HG02870 (cell line): ENCODE measurements around the gene BDKRB1.

ENCODE experiments used
- ATAC-seq: cut with Tn5 transposase; IDR thresholded peaks from one replicate; pipeline ENCODE4 v1.9.1; 2021; ENCODE audit warnings: mild to moderate bottlenecking, moderate library complexity; ENCODE audit not compliant: unreplicated experiment

The BDKRB1 gene

DNA sequence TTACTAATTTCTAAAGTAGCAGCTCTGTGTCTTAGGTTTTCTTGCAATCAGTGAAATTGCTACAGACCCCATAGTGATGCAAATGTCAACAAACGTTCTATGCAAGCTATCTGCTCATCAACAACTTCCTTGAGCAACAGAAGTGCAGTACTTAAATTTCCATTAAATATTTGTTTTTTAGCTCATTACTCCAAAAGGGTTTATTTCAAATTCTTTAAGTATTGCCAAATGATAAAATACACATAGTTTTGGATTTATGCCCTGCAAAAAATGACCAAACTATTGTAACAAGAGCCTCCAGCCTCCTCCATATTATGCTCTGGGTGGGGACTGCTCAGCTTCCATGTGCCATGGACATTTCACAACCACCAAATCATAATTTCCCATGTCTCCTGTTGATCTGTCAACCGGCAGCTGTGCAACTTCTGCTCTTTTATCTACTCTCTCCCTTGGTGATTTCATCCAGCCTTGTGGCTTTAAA lies 4.4 kb downstream of the BDKRB1 start:
- no peak for ATAC-seq

DNA sequence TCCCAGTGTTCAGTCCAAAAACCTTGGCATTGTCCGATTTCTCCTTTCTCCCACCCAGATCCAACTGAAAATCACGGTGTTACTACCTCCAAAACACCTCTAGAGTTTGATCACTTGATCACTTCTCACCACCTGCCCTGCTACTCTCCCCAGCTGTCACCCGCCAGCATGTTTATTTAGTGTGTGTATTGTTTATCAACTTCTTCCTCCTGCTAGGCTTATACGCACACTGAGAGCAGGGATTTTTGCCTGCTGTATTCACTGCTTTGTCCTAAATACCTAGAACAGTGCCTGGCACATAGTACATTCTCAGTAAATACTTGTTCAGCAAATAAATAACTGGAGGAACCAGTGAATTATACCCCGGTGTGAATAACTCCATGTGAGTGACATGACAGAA lies 5.0 kb downstream of the BDKRB1 start:
- ATAC-seq, result no peak

DNA sequence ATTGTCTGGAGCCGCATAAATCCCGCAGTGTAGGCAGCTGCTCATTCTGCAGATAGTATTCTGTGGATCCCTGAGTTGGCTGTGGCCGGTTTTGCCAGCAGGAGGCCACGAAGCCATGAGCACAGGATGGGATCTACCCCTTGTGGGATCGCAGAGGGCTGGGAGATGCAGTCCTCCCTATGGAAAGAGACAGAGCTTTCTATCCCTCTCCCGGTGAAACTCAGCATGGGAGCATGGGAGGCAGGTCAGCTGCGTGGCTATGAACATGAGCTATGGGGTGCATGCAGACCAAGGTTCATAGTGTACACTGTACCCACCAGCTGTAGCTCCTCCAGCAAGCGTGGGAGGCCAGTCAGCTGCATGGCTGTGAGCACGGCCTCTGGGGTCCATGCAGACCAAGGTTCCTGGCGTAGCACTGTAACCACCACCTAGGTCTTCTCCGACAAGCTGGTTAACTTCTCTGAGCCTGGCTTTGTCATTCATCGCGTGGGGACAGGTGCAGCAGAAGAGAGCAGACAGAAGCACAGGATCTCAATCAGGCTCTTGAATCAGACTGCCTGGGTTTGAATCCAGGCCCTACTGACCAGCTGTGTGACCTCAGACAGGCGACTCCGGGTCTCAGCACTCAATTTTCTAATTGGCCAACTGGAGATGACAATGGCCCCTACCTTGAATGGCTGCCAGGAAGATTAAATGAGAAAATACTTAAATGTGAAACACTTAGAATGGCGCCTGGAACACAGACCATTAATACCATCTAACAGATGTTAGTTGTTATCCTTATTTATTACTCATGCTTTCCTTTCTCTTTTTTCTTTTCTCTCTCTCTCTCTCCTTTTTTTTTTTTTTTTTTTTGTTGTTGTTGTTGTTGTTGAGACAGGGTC lies 6.0 kb downstream of the BDKRB1 start:
- no peak for ATAC-seq

DNA sequence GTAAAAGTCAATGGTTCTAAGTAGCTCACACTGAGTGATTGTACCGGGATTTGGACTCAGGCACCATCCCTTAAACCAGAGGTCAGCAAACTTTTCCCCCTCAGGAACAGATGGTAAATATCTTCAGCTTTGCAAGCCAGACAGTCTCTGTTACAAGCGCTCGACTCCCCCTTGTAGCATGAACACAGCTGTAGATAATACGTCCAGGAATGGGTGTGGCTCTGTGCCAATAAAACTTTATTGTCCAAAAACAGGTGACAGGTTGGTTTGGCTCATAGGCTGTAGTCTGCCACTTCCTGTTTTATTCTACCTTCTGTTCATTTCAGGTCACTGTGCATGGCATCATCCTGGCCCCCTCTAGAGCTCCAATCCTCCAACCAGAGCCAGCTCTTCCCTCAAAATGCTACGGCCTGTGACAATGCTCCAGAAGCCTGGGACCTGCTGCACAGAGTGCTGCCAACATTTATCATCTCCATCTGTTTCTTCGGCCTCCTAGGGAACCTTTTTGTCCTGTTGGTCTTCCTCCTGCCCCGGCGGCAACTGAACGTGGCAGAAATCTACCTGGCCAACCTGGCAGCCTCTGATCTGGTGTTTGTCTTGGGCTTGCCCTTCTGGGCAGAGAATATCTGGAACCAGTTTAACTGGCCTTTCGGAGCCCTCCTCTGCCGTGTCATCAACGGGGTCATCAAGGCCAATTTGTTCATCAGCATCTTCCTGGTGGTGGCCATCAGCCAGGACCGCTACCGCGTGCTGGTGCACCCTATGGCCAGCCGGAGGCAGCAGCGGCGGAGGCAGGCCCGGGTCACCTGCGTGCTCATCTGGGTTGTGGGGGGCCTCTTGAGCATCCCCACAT lies 7.6 kb downstream of the BDKRB1 start:
- no peak for ATAC-seq

DNA sequence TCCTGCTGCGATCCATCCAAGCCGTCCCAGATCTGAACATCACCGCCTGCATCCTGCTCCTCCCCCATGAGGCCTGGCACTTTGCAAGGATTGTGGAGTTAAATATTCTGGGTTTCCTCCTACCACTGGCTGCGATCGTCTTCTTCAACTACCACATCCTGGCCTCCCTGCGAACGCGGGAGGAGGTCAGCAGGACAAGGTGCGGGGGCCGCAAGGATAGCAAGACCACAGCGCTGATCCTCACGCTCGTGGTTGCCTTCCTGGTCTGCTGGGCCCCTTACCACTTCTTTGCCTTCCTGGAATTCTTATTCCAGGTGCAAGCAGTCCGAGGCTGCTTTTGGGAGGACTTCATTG lies 8.2 kb downstream of the BDKRB1 start:
- no peak for ATAC-seq

DNA sequence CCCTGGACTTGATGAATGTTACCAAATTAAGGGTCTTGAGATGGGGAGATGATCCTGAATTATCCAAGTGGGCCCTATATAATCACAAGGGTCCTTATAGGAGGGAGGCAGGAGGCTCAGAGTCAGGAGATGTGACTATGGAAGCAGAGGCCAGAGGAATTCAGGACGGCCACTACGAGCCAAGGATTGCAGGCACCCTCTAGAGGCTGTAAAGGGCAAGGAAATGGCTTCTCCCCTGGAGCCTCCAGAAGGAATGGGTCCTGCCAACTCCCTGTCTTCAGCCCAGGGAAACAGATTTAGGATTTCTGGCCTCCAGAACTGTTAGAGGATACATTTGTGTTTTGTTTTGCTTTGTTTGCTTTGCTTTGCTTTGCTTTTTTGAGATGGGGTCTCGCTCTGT lies 8.8 kb downstream of the BDKRB1 start:
- no peak for ATAC-seq

DNA sequence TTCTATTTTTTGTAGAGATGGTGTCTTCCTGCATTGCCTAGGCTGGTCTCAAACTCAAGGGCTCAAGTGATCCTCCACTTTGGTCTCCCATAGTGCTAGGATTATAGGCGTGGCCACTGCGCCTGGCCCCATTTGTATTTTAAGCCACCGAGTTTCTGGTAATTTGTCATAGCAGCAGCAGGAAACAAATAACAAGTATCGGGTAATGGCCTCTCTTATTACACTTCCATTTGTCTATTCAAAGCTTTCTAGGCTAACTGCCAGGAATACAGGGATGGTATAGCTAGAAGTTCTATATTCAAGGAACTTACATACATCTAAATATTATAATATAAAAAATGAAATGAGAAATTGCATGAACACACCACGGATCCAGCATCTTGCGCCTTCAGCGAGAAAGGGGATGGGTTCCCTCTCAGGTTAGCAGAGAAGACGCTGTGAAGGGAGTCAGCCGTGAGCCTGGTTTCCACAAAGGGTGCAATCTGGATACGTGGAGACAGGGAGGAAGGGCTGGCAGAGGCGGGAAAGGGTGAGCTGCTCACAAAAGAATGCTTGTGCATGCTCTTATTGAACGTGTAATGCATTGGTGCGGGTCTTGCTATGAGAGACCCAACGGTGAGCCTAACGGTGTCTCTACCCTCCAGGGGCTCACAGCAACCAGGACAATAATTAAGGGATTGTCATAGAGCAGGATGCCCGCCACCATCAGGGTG lies 9.5 kb downstream of the BDKRB1 start:
- no peak for ATAC-seq

DNA sequence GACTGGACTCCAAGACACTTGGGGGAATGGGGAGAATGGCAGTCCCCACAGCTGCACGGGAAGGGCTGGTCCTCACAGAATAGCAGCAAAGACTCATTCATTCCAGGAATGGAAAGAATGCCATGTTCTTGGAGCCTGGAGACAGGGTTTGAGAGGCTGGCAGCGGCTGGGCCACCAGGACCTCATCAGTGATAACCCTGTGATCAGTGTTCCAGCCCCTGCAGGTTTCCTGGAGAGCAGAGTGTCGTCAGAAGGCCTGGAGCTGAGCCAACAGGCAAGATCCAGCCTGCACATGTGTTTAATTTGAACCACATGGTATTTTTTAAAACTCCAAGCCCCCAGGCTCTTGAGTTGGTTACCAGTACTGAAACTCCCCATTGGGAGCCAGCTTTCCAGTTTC lies 11.3 kb downstream of the BDKRB1 start:
- ATAC-seq, result no peak

DNA sequence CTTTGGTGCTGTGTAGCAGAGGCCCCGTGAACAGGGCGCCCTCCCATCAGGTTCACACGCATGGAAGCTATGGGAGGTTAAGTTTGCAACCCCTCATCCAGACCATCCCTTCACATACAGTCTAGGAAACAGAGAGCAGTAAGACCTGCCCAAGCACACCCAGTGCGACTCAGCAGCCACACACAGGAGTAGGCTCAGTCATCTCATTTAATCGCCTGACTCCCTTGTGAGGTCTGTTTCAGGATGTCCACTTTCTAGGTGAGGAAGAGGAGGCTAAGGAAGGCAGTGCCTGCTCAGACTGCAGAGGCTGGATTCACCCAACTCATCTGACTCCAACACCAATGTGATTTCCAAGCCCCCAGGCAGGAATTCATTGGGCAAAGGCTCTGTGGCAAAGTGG lies 11.9 kb downstream of the BDKRB1 start:
- no peak for ATAC-seq

DNA sequence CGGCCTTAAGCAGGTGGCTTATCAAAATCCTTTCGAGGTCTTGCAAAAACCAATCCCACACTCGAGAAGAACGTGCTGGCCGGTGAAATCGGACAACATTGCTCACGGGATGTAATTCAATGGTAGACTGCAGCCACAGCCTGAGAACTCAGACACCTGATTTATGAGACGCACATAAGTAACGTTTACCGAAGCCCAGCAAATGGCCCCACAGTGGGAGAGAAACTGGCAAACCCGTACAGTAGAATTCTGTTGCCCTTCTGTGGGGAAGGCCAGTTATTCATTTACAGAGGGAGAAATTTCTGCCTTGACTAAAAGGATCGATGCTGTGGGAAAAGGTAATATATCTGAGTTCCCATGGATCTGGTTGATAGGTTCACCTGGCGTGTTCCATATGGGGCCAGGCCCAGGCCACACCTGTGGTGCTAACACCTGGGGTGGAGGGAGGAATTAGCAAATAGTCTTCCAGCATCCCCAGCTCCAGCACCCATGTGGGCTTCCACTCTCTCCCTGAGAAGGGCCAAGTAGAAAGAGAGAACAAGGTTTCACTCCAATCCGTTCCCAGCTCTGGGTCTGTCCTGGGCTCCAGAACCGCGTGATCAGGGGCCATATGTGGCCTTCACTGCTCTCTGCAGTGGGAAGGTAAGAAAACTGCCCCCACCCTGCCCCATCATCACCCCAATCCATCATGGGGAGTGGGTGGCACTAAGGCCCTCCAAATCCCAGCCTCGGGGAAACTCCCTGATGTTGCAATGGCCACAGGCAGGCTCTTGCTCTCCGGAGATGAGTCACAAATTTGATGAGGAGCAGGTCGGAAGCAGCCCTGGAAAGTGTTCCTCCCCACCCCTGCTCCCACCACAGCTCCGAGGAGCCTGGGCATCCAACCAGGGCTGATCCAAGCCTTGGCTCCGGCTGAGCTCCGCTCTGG lies 12.7 kb downstream of the BDKRB1 start:
- no peak for ATAC-seq

DNA sequence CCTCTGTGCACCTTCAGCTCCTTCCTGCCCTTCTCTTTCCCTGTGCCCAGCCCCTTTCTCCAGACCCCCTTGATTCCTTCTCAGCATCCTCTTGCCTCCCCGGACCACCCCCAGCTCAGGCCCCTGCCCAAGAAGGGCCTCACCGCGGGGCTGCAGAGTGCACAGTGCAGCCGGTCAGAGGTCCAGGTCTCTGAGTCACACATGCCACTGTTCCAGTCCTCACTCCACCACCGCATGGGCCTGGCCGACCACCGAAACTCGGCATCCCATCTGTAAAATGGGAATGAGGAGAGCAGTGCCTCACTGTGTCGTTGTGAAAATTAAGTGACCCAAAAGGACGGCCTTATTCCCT lies 13.3 kb downstream of the BDKRB1 start:
- ATAC-seq, result no peak

DNA sequence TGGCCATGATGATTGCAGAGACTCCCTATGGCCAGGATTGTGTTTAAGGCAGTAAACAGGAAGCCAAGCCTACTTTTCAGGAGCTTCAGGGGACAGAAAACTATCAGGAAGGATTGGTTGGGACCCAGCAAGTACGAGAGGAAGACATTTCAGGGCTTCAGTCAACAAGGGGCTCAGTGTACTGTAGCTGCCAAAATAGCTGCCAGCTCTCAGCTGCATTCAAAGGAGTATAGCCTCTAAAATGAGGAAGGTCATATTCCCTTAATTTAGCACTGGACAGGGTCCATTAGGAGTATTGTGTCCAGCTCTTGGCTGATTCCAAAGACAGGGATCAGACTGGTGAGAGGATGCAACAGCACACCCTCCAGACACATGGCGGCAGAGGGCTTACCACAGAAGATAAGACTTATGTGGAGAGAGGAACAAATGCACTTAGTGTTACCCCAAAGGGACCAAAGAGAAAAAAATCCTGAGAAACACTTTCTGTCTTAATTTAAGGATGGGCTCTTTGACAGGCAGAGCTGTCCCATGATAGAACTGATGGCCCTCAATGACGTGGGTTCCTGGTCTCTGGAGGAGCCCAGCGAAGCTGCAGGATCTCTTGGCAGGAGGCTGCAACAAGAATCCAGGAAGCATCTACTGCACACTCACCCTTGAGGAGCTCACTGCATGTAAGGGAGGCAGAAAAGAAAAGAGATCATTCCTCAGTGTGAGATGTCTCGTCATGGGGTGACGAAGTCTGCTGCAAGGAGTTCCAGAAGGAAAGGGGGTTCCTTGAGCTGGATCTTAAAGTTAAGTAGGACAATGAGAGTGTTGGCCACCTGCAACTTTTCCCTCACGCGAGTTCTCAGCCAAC lies 14.8 kb downstream of the BDKRB1 start:
- no peak for ATAC-seq

DNA sequence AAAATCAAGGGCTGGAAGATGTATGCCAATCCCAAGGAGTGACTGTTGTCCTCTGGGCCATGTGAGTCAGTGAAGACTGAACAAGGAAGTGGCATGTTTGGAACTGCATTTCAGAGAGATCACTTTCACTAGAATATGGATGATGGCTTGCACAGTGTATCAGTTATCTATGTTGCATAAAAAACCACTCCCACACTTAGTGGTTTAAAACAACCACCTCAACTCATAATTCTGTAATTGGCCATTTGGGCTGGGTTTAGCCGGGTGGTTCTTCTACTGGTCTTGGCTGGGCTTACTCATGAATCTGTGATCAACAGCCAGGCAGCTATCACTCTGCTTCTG lies 15.4 kb downstream of the BDKRB1 start:
- ATAC-seq, result no peak

DNA sequence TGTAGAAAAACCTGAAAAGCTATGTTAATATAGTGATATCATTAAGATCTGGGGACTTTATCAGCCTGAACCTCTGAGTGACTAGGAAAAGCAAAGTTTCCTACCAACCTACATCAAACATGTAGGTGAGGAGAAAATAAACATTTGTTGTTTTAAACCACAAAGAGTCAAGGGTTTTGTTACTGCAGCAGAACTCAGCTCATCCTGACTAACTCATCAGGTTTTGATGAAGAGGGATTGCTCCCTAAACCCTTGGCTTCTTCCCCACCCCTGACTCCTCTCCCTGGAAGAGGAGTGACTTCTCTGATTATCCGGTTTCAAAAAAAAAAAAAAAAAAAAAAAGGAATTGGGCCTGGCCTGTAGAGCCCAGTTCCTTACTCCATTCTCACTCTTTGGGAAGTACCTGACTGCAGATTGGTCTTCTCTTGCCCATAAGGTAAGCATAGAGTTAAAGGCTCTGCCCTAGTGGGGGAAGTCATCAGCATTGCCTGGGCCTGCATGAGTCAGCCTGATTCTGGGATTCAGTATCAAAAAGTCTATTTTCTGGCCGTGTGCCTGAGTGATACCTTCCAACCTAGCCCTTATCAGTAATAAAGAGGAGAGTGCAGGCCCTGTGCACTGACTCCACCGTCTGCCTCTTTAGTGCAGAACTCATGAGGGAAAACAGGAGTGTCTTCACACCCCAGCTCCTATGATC lies 16.9 kb downstream of the BDKRB1 start:
- ATAC-seq, result no peak

DNA sequence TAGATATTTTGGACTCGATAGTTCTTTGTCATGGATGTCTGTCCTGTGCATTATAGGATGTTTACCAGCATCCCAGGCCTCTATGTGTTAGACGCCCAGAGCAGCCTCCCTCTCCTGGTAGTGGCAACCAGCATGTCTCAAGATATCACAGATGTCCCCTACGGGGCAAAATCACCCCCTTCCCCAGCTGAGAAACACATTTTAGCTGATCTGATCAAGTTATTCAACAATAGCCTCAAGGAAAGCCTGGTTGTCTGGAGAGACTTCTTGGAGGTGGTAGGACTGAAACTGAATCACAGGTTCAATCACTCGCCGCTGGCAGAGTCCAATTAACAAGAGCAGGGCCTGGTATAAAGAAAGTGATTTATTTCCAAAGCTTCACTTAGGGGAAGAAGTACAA lies 17.6 kb downstream of the BDKRB1 start:
- no peak for ATAC-seq

DNA sequence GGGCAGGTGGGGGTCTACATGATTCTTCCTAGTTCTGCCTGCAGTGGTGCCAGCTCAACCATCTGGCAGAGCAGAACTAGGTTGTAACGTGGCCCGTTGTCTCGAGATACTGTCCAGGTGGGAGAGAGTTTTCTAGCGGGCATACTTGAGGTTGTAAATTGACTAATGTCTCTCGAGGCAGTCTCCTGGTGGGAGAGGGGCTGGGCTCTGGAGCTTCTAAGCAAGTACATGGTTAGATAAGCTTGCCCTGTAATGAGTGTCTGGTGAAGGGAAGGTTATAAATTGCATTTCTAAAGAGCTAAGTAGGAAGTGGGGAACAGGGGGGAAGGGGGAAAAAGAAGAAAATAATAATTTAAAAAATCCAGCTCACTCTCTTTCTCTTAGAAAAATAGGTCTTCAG lies 18.1 kb downstream of the BDKRB1 start:
- ATAC-seq, result no peak

DNA sequence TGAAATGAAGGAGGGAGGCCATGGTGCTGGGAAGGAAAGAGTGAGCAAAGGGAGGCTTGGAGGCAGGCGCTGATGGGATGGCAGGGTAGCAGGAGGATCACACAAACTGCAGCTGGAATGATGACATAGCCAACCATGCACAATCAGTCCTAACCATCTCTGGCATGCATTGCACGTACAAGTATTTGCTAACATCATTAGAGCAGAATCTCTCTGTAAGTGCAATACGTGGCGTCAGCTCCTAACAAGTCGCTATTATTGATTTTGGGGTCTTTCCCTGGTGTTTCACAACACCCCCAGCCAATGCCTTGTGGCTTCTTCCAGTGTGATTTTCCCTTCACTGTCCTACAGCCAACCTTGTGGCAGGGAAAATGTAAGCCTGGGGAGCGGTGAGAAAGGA lies 18.5 kb downstream of the BDKRB1 start:
- no peak for ATAC-seq

DNA sequence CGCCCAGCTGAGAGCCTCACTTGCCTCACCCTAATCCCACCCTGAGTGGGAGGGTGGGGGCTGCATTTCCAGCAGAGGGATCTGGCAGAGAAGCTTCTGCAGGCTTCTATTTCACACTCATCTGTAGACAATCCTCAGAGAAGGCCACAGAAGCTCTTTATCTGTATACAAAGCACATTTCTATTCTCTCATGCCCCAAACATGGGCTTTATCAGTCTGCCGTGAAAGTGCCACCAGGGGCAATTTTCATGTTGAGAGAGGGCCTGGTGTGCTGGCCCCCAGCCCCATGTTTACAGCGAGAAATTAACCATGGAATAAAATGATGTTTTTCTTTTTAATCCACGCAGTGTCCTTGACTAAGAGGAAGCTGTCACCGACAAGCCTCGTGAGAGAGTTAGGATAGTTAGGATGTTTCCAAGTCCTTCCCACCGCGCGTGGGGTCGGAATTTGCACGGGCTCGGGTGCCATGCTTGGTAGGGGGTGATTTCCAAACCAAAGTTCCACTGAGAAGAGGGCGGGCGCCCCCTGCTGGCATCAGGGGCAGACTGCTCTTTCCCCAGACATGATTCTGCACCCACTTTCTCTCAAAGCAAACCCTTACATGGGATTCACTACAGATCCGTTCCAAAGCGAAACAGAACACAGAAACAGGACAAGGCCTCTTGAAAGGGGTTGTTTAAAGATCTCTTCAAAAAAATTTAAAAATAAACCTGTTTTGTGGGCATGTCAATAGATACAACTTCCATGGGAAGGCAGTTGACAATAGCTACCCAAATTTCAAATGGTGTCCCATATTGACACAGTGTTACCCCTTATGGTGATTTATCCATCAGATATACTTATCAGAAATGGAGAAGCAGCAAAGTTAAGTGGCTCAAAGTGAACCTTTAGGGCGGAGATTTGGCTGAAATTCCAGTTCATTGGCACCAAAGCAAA lies 19.4 kb downstream of the BDKRB1 start:
- ATAC-seq, result no peak
